ENCODE measurements around the gene SLC44A3. TPM values are rescaled to one million over a fixed set of nuclear protein-coding genes. Genes with fewer than 3 reads are reported as not detected.

SLC44A3 gene
- total RNA-seq, 8 experiments from 2014 or later = 0.18 to 19.3 (median 0.95) TPM

DNA sequence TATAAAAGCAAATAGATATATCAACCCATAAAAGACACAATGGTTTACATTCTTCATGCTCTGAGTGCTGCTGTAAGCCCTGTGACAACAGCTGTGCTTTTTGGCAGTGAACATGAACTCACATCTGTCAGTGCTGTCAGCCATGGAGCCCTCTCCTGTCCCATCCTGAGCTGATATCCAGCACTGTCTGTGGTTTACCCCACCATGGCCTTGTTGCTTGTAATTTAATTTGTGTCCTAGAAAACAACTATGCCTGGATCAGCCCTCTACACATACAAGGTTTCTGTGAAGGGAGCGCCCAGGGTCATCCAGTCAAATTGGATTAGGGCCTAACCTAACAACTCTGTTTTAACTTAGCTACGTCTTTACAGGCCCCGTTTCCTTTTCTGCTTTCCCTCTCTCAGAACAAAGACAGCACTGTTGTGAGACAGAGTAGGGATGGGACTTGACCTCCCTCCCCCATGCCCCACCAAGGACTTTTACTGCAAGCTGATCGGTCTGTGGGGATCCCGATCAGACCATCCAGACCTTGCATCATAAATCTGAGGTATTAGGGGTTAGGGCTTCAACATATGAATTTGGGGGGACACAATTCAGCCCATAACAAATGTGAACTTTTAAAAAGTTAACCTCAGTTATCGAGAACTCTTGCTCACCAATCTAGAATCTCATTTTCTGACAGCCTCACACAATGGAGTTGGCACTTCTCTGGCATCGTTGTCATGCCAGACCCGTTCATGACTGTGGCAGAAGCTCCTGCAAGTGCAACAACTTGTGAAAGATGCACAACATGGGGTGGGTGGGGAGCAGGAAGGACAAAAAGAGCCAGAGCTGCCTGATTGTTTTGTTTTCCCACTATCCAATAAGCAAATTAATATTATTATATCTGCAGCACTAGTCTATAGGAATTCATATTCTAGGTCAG, 16.4 kb upstream of the SLC44A3 start:
- 37 to 80% (median 68%) methylated on average over 5 to 8 of the region's 8 CpGs; no CpG with 5 or more reads in 2 of the 10 experiments for whole genome bisulfite sequencing, 10 experiments
- H3K27ac ChIP-seq = no peak overlapping the region
- peak in 2 of 8 experiments; percentile 3 to 51 for ATAC-seq (replicated peaks in 6 of 8)
- in situ Hi-C loops (cut with MboI; ENCODE audit: low pct_unique_long_range_greater_than_20kb in 2 of 9, low sequenced_read_pairs in 9 of 9, unreplicated experiment in 9 of 9) = loop anchor here in 7 of 9 experiments (10.0 to 25.0 kb wide), 5 partner anchors 234 to 741 kb away; partner anchors contain the start of gene F3 (in 1 of the 7)
- no peak overlapping the region for H3K4me3 ChIP-seq
- H3K4me1 ChIP-seq (replicated peaks in 1 of 2) = peaks cover 14 to 20% of the 10 kb centered on the region in 2 donors

DNA sequence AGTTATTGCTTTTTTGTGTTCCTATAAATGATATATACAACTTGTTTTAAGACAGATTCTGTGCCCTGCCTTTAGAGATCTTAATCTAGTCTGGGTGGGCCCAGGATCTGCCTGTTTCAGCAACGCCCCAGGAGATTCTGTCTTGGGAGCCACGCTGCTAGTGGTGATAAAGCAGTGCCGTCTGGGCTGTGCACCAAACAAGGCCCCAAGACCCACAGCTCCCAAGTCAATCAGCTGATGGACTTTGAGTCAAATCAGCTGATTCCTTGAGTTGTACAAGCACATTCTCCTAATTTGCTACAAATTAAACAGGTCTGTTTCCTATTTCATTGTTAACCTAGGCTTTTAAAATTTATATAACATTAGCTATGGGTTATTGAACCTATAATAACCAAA, 15.7 kb upstream of the SLC44A3 start:
- peaks cover 14 to 20% of the 10 kb centered on the region in 2 donors for H3K4me1 ChIP-seq (replicated peaks in 1 of 2)
- in situ Hi-C loops (cut with MboI; ENCODE audit: low pct_unique_long_range_greater_than_20kb in 2 of 9, low sequenced_read_pairs in 9 of 9, unreplicated experiment in 9 of 9) = loop anchor here in 7 of 9 experiments (10.0 to 25.0 kb wide), 5 partner anchors 233 to 742 kb away; partner anchors contain the start of gene F3 (in 1 of the 7)
- no peak overlapping the region for H3K4me3 ChIP-seq
- 25 to 100% (median 82%) methylated on average over 1 to 3 of the region's 3 CpGs; no CpG with 5 or more reads in 3 of the 10 experiments for WGBS, 10 experiments
- H3K27ac ChIP-seq = no peak overlapping the region
- peak in 1 of 8 experiments; percentile 10 for ATAC-seq (replicated peaks in 6 of 8)

DNA sequence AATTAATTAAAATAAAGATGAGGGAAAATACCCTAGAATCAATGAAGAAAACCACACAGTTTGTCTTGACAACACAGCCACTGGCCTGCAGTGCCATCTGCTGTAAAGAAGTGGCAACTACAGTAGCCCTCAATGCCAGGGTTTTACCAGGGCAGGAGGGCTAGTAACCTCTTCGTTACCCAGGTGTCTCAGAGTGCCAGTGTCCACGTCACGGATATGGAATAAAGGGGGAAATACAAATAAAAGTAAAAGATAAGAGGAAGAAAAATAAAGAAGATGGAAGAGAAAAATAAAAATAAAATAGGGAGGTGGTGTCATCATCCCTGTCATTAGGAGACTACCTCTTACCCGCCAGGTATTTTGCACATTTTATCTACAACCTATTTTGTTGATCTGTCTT, 14.2 kb upstream of the SLC44A3 start:
- Histone ChIP-seq H3K27ac (no peak overlapping the region), H3K4me3 (no peak overlapping the region), H3K4me1 (replicated peaks in 1 of 2) (peaks cover 14 to 20% of the 10 kb centered on the region in 2 donors)
- 0 to 25% (median 15%) methylated on average over 2 to 4 of the region's 4 CpGs; no CpG with 5 or more reads in 1 of the 10 experiments for WGBS, 10 experiments
- peak; percentile 8 to 69 (median 52) for ATAC-seq (replicated peaks in 6 of 8)
- in situ Hi-C loops (cut with MboI; ENCODE audit: low pct_unique_long_range_greater_than_20kb in 2 of 9, low sequenced_read_pairs in 9 of 9, unreplicated experiment in 9 of 9) = loop anchor here in 7 of 9 experiments (10.0 to 25.0 kb wide), 5 partner anchors 231 to 744 kb away; partner anchors contain the start of gene F3 (in 1 of the 7)

DNA sequence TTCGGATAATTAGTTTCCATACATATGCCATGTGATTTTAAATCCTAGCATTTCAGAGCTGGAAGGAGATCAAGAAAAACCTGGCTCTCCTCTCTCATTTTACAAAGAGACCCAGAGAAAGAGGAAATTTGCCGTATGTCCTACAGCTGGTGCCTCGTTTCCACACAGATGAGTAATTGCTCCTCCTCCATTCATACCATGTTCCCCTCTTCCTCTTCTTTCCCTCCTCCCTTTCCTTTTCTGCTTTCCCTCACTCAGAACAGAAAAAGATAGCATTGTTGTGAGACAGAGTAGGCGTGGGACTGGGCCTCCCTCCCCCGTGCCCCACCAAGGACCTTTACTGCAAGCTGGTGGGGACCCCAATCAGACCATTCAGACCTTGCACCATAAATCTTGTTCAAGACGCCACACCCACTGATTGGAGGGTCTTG, 13.7 kb upstream of the SLC44A3 start:
- Histone ChIP-seq H3K4me3 (no peak overlapping the region), H3K27ac (no peak overlapping the region), H3K4me1 (replicated peaks in 1 of 2) (peaks cover 14 to 19% of the 10 kb centered on the region in 2 donors)
- WGBS, 10 experiments = 0 to 20% (median 8%) methylated on average over 2 to 6 of the region's 6 CpGs
- peak in 7 of 8 experiments; percentile 8 to 80 (median 69) for ATAC-seq (replicated peaks in 6 of 8)
- in situ Hi-C loops (cut with MboI; ENCODE audit: low pct_unique_long_range_greater_than_20kb in 2 of 9, low sequenced_read_pairs in 9 of 9, unreplicated experiment in 9 of 9) = loop anchor here in 7 of 9 experiments (10.0 to 25.0 kb wide), 5 partner anchors 231 to 744 kb away; partner anchors contain the start of gene F3 (in 1 of the 7)

DNA sequence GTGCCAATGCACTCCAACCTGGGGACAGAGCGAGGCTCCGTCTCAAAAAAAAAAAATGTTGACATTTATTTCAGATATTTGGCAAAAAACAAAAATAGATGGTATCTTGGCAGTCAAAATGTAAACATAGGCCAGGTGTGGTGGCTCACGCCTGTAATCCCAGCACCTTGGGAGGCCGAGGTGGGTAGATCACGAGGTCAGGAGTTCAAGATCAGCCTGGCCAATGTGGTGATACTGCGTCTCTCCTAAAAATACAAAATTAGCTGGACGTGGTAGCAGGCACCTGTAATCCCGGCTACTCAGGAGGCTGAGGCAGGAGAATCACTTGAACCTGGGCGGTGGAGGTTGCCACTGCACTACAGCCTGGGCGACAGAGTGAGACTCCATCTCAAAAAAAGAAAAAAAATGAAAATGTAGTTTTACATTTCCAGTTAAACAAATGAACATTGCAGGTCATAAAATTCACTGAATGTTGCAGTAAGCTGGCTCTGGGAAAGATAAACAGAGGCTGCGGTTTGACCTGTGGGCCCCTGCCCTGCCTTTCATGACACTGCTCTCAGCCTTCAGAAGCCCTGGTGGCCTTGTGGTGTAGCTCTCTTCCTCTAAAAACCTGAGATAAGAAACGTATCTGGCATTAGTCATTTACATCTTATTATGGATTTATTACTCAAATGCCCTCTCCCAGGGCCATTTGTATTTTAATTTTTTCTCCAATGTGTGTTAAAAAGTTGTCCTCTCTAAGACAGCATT, 12.2 kb upstream of the SLC44A3 start:
- ATAC-seq (replicated peaks in 6 of 8) = no peak
- in situ Hi-C loops (cut with MboI; ENCODE audit: low pct_unique_long_range_greater_than_20kb in 2 of 9, low sequenced_read_pairs in 9 of 9, unreplicated experiment in 9 of 9) = loop anchor here in 7 of 9 experiments (10.0 to 25.0 kb wide), 5 partner anchors 229 to 746 kb away; partner anchors contain the start of gene F3 (in 1 of the 7)
- Histone ChIP-seq H3K27ac (no peak overlapping the region), H3K4me1 (replicated peaks in 1 of 2) (peaks cover 11 to 14% of the 10 kb centered on the region in 2 donors), H3K4me3 (no peak overlapping the region)
- 53 to 100% (median 75%) methylated on average over 1 to 12 of the region's 12 CpGs; no CpG with 5 or more reads in 1 of the 10 experiments for WGBS, 10 experiments

DNA sequence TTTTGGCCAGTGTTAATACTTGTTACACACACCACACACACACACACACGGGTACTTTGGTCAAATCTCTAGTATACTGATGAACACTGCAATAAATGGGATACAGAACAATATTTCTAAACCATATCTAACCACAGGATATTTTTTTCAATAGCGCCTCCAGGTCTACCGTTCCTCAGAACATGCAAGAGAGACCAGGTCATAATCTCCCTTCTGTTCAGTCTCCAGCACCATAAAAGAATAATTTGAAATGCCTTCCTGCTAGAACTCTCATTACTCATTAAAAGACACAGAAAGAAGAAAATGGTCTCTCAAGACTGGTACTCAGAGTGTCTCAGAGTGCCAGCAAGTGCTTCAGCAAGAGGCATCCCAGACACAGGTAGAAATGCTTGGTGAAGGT, 11.5 kb upstream of the SLC44A3 start:
- no peak overlapping the region for H3K27ac ChIP-seq
- in situ Hi-C loops (cut with MboI; ENCODE audit: low pct_unique_long_range_greater_than_20kb in 2 of 9, low sequenced_read_pairs in 9 of 9, unreplicated experiment in 9 of 9) = loop anchor here in 7 of 9 experiments (10.0 to 25.0 kb wide), 5 partner anchors 229 to 746 kb away; partner anchors contain the start of gene F3 (in 1 of the 7)
- no peak for ATAC-seq (replicated peaks in 6 of 8)
- WGBS, 10 experiments = 76 to 100% (median 85%) methylated on average over 2 to 3 of the region's 3 CpGs; no CpG with 5 or more reads in 3 of the 10 experiments
- H3K4me3 ChIP-seq = no peak overlapping the region
- peaks cover 11 to 12% of the 10 kb centered on the region in 2 donors for H3K4me1 ChIP-seq (replicated peaks in 1 of 2)

DNA sequence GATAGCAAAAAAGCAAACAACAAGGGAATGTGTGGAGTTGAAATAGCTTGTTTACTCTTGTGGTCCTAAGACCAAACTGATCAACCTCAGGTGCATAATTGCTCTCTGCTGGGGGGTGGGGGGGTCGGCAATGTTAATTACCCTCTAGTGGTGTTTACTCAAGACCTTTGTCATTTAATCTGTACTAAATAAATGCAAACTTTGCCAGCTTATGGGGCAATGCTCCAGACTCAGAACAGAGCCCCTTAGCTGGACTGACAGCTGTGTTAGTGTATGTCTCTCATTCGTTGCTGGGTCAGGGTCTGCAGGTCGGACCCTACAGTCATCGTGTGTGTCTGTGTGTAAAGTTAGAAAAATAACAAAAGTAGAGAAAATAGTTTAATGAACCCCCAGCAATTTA, 7.2 kb upstream of the SLC44A3 start:
- H3K4me3 ChIP-seq = no peak overlapping the region
- in situ Hi-C loops (cut with MboI; ENCODE audit: low pct_unique_long_range_greater_than_20kb in 2 of 9, low sequenced_read_pairs in 9 of 9, unreplicated experiment in 9 of 9) = loop anchor here in 6 of 9 experiments (25.0 kb wide), 4 partner anchors 224 to 751 kb away; partner anchors contain the start of gene F3 (in 1 of the 6)
- no peak for ATAC-seq (replicated peaks in 6 of 8)
- H3K27ac ChIP-seq = no peak overlapping the region
- no peaks in the 10 kb centered on the region for H3K4me1 ChIP-seq (replicated peaks in 1 of 2)
- 0 to 90% (median 57%) methylated on average over 2 to 4 of the region's 4 CpGs; no CpG with 5 or more reads in 1 of the 10 experiments for WGBS, 10 experiments

DNA sequence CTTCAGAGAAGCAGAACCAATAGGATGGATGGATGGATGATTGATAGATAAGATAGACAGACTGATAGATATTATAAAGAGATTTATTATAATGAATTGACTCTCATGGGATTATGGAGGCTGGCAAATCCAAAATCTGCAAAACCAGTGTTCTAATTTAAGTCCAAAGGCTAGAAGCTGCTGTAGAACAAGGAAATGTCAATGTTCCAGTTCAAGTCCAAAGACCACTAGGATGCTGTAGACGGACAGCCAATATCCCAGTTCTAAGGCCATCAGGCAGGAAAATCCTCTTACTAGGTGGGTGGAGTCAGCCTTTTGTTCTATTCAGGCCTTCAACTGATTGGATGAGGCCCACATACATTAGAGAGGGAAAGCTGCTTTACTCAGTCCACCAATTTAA, 4.1 kb upstream of the SLC44A3 start:
- in situ Hi-C loops (cut with MboI; ENCODE audit: low pct_unique_long_range_greater_than_20kb in 2 of 9, low sequenced_read_pairs in 9 of 9, unreplicated experiment in 9 of 9) = loop anchor here in 6 of 9 experiments (25.0 kb wide), 4 partner anchors 221 to 754 kb away; partner anchors contain the start of gene F3 (in 1 of the 6)
- Histone ChIP-seq H3K4me3 (no peak overlapping the region), H3K27ac (no peak overlapping the region), H3K4me1 (replicated peaks in 1 of 2) (peaks cover 5 to 6% of the 10 kb centered on the region in 2 donors)
- ATAC-seq (replicated peaks in 6 of 8) = no peak
- WGBS, 10 experiments = 0 to 50% (median 0%) methylated on average over 1 of the region's 1 CpG; no CpG with 5 or more reads in 3 of the 10 experiments

DNA sequence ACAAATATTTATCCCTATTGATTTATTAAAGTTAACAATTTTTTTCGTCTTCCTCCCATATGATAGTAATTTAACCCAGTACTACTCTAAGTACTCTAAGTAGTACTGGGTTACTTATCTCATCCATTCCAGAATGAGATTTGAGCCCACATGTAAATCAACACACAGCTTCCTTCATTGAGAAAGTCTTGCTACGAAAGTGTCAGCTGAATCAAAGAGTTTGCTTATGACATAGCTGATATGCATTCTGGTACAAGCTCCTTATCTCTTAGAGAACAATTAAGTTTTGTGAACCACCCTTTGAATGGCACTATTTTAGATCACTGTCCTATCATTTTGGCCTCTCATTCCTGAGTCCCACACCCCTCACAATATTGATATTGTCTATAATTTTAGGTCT, 2.4 kb upstream of the SLC44A3 start:
- 75 to 100% (median 95%) methylated on average over 1 to 2 of the region's 2 CpGs for whole genome bisulfite sequencing, 10 experiments
- in situ Hi-C loops (cut with MboI; ENCODE audit: low pct_unique_long_range_greater_than_20kb in 2 of 9, low sequenced_read_pairs in 9 of 9, unreplicated experiment in 9 of 9) = loop anchor here in 6 of 9 experiments (25.0 kb wide), 4 partner anchors 220 to 755 kb away; partner anchors contain the start of gene F3 (in 1 of the 6)
- no peak overlapping the region for H3K4me3 ChIP-seq
- H3K27ac ChIP-seq = no peak overlapping the region
- no peak for ATAC-seq (replicated peaks in 6 of 8)
- H3K4me1 ChIP-seq (replicated peaks in 1 of 2) = peaks cover 19 to 22% of the 10 kb centered on the region in 2 donors

DNA sequence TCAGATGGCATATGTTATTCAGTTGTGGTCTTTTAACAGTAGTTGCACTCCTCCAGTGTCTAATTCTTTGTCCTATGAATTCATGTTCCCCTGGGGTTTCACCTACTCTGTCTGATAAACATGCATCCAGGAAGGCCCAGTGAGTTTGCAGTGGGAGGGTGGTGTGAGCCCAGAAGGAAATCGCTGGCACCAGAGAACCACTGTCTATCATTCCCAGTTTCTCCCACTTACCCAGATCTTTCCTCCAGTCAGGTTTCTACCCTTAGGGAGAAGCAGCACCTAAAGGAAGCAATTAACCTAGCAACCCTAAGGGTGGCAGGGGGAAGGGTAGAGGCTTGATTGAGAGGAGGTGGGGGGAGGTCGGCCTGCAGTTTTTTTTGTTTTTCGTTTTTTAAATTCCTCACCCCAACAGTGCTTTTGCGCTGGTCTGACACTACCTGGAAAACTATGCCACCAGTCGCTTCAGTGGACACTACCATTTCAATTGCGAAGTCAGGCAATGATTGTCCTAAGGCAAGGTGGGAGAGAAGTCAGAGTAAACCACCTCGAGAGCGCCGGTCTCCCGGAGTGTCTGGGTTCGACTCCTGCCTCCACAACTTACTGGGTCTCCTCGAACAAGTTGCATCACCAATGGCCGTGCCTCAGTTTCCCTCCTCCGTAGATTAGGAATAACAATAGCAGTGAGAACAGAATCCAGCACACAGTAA, 766 bp upstream of the SLC44A3 start:
- peak in 2 of 8 experiments; percentile 1 to 6 for ATAC-seq (replicated peaks in 6 of 8)
- Histone ChIP-seq H3K4me1 (replicated peaks in 1 of 2) (peaks cover 19 to 22% of the 10 kb centered on the region in 2 donors), H3K27ac (no peak overlapping the region), H3K4me3 (peak overlapping the region; percentile 41 to 57 (median 47))
- WGBS, 10 experiments = 10 to 80% (median 60%) methylated on average over 2 to 10 of the region's 14 CpGs; no CpG with 5 or more reads in 2 of the 10 experiments
- in situ Hi-C loops (cut with MboI; ENCODE audit: low pct_unique_long_range_greater_than_20kb in 2 of 9, low sequenced_read_pairs in 9 of 9, unreplicated experiment in 9 of 9) = loop anchor here in 6 of 9 experiments (25.0 kb wide), 4 partner anchors 218 to 757 kb away; partner anchors contain the start of gene F3 (in 1 of the 6)

DNA sequence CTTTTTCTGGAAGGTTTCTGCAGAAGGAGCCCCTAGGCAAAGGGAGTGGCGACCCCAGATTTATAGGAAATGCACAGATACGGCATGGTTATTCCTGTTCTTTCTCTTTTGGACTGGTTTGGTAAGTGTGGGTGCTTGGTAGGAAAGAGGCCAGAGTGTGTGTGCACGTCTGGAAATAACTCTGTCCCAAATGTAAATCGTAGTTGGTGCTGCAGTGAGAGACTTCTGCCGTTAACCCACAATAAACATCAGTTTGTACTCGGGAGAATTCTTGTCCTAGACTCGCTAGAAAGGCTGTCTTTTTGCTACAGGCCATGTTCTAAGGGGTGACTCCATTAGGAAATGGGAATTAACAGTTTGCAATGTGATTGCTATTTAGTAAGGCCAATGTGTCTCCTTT, 779 bp downstream of the SLC44A3 start:
- Histone ChIP-seq H3K4me3 (peak overlapping the region in 3 of 5 donors; percentile 47 to 57 (median 48)), H3K27ac (no peak overlapping the region), H3K4me1 (replicated peaks in 1 of 2) (peaks cover 19 to 22% of the 10 kb centered on the region in 2 donors)
- in situ Hi-C loops (cut with MboI; ENCODE audit: low pct_unique_long_range_greater_than_20kb in 2 of 9, low sequenced_read_pairs in 9 of 9, unreplicated experiment in 9 of 9) = loop anchor here in 6 of 9 experiments (25.0 kb wide), 4 partner anchors 216 to 759 kb away; partner anchors contain the start of gene F3 (in 1 of the 6)
- no peak for ATAC-seq (replicated peaks in 6 of 8)
- 8 to 79% (median 34%) methylated on average over 1 to 5 of the region's 7 CpGs; no CpG with 5 or more reads in 2 of the 10 experiments for WGBS, 10 experiments

Data from motor neuron (in vitro differentiated cells).